ENCODE measurements around the gene MAFF. TPM values are rescaled to one million over a fixed set of nuclear protein-coding genes. Genes with fewer than 3 reads are reported as not detected.
A peak's percentile ranks its signal among the peaks of the same experiment; 100 is the strongest.

Gene MAFF
- total RNA-seq, 3 donors from 2014 or later (not counting 1 experiment from before 2014, with no cell fraction given): 168 to 215 (median 187) TPM

DNA sequence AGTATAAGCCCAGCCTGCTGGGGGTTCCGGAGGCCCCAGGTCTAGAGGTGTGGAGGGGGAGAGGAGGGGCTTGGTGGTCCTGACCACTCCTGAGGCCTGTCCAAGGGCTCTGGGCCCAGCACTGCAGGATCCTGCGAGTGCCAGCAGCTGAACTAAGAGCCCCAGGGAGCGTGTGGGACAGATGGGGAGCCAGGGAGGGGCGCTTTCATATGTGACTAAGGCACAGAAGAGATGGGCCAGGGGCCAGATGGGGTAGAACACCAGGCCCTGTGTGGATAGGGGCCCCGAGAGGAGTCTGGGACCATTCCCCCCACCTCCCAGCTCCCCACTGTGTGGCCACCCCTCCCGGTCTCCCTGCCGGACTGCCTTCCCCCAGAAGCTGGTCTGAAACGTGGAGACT lies 18.4 kb downstream of the MAFF start:
- no peaks in the 10 kb centered on the region for H3K9me3 ChIP-seq (ENCODE audit: control insufficient read depth, insufficient read depth, low read length)
- WGBS (ENCODE audit: insufficient coverage): 93% methylated on average over 8 of the region's 8 CpGs
- no peak overlapping the region for H3K4me3 ChIP-seq (ENCODE audit: low read length)
- no peaks in the 10 kb centered on the region for H3K27me3 ChIP-seq (ENCODE audit: control insufficient read depth, insufficient read depth, low read length)
- peak overlapping the region; percentile 63 to 89 for H3K27ac Mint-ChIP-seq
- peaks cover 21 to 36% of the 10 kb centered on the region in 2 donors for H3K4me1 Mint-ChIP-seq
- peak in 1 of 3 donors; percentile 11 for ATAC-seq
- H3K27me3 Mint-ChIP-seq (ENCODE audit: low read depth in 2 of 2): no peaks in the 10 kb centered on the region
- TF ChIP-seq, protein P1, sequence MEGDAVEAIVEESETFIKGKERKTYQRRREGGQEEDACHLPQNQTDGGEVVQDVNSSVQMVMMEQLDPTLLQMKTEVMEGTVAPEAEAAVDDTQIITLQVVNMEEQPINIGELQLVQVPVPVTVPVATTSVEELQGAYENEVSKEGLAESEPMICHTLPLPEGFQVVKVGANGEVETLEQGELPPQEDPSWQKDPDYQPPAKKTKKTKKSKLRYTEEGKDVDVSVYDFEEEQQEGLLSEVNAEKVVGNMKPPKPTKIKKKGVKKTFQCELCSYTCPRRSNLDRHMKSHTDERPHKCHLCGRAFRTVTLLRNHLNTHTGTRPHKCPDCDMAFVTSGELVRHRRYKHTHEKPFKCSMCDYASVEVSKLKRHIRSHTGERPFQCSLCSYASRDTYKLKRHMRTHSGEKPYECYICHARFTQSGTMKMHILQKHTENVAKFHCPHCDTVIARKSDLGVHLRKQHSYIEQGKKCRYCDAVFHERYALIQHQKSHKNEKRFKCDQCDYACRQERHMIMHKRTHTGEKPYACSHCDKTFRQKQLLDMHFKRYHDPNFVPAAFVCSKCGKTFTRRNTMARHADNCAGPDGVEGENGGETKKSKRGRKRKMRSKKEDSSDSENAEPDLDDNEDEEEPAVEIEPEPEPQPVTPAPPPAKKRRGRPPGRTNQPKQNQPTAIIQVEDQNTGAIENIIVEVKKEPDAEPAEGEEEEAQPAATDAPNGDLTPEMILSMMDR (IDR thresholded peaks at IDR 0.05): no peak
- peaks cover 34% of the 10 kb centered on the region for H3K36me3 ChIP-seq (ENCODE audit: control insufficient read depth, insufficient read depth, low read length)
- peaks cover 24% of the 10 kb centered on the region for H3K4me1 ChIP-seq (ENCODE audit: control insufficient read depth, insufficient read depth, low read length)
- intact Hi-C loops (cut with micrococcal nuclease): loop anchor here (10.0 kb wide), 1 partner anchor 45 kb away; no protein-coding TSS in a partner anchor
- no peak for DNase-seq
- no peaks in the 10 kb centered on the region for H3K36me3 Mint-ChIP-seq
- H3K9me3 Mint-ChIP-seq: no peaks in the 10 kb centered on the region
- no peak overlapping the region for H3K27ac ChIP-seq (ENCODE audit: low read length)
- no peak overlapping the region for H3K4me3 Mint-ChIP-seq

DNA sequence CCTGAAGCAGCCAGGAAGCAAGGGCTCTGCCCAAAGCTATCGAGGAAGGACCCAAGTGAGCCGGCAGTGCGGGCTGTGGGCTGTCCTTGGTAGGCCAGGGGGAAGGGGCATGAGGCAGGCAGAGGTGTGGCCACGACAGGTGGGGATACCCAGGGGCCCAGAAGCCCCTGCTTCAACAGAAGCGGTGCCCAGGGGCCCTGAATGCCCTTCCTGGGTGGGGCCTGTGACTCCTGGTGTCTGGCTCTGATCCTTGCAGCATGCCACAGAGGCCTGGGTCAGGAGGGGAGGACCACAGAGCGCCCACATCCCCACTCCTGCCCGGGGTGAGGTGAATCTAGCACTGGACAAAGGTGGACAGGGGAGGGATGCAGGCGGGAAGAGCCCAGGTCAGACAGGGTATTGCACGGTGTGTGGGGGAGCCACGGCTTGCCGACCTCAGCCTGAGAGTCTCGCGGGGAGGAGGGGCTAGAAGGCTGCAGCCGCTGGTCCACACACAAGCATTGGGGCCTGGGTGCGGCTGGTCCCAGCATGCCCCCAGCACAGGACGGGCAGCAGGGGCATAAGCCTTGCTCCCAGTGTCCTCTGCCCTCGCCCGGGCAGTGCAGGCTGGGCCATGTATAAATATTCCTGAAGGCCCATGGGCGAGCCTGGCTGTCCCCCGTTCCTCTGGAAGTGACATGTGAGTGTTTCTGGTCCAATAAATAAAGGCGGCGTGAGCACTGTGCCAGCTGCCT lies 19.0 kb downstream of the MAFF start:
- TF ChIP-seq, protein P1 (IDR thresholded peaks at IDR 0.05): no peak
- intact Hi-C loops (cut with micrococcal nuclease): loop anchor here (10.0 kb wide), 1 partner anchor 46 kb away; no protein-coding TSS in a partner anchor
- Histone ChIP-seq H3K4me3 (ENCODE audit: low read length) (no peak overlapping the region), H3K27me3 (ENCODE audit: control insufficient read depth, insufficient read depth, low read length) (no peaks in the 10 kb centered on the region), H3K9me3 (ENCODE audit: control insufficient read depth, insufficient read depth, low read length) (no peaks in the 10 kb centered on the region), H3K4me1 (ENCODE audit: control insufficient read depth, insufficient read depth, low read length) (peaks cover 24% of the 10 kb centered on the region), H3K36me3 (ENCODE audit: control insufficient read depth, insufficient read depth, low read length) (peaks cover 34% of the 10 kb centered on the region), H3K27ac (ENCODE audit: low read length) (no peak overlapping the region)
- Mint-ChIP-seq H3K9me3 (no peaks in the 10 kb centered on the region), H3K27me3 (ENCODE audit: low read depth in 2 of 2) (no peaks in the 10 kb centered on the region), H3K27ac (peak overlapping the region; percentile 63 to 89), H3K4me3 (no peak overlapping the region), H3K36me3 (no peaks in the 10 kb centered on the region), H3K4me1 (peaks cover 17 to 33% of the 10 kb centered on the region in 2 donors)
- WGBS (ENCODE audit: insufficient coverage): 95% methylated on average over 22 of the region's 22 CpGs
- ATAC-seq (peak in 1 of 3 donors; percentile 14), DNase-seq (no peak)

DNA sequence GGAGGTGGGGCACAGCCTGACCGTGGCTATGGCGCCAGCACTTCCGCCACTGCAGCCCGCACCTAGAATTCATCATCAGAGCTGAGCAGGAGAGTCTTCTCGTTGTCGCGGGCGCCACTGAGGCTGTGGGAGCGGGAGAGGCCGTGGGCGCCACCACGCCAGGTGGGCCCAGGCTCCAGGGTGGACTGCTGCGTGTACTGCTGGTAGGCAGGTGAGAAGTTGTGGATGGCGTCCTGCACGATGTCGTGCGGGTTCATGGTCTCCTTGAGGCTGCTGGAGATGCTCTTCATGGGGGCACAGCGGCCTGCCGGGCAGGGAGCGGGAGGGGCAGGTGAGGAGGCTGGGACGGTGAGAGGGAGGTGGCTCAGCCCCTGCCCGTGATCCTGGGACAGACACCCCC lies 19.6 kb downstream of the MAFF start:
- Mint-ChIP-seq H3K36me3 (no peaks in the 10 kb centered on the region), H3K4me1 (peaks cover 17 to 33% of the 10 kb centered on the region in 2 donors), H3K27me3 (ENCODE audit: low read depth in 2 of 2) (no peaks in the 10 kb centered on the region), H3K9me3 (no peaks in the 10 kb centered on the region), H3K4me3 (no peak overlapping the region), H3K27ac (peak overlapping the region; percentile 53 to 89)
- intact Hi-C loops (cut with micrococcal nuclease): loop anchor here (10.0 kb wide), 1 partner anchor 47 kb away; no protein-coding TSS in a partner anchor
- H3K4me3 ChIP-seq (ENCODE audit: low read length): no peak overlapping the region
- H3K27ac ChIP-seq (ENCODE audit: low read length): no peak overlapping the region
- DNase-seq (no peak), ATAC-seq (peak in 1 of 3 donors; percentile 1)
- no peaks in the 10 kb centered on the region for H3K9me3 ChIP-seq (ENCODE audit: control insufficient read depth, insufficient read depth, low read length)
- TF ChIP-seq, protein P1 (IDR thresholded peaks at IDR 0.05): no peak
- H3K4me1 ChIP-seq (ENCODE audit: control insufficient read depth, insufficient read depth, low read length): peaks cover 24% of the 10 kb centered on the region
- 94% methylated on average over 19 of the region's 22 CpGs for WGBS (ENCODE audit: insufficient coverage)
- H3K27me3 ChIP-seq (ENCODE audit: control insufficient read depth, insufficient read depth, low read length): no peaks in the 10 kb centered on the region
- H3K36me3 ChIP-seq (ENCODE audit: control insufficient read depth, insufficient read depth, low read length): peaks cover 32% of the 10 kb centered on the region

All from natural killer cell (primary cell).